Stimulated activated CD8-positive, alpha-beta memory T cell treated with anti-CD3 and anti-CD28 coated beads, Interleukin-15, amount 100 ng/mL, for 24 hours (primary cell): ENCODE data around the gene TBC1D9.

ENCODE experiments used
- DNase-seq: peaks from one replicate; pipeline ENCODE4 v3.0.0-alpha.2; 2020; ENCODE audit warnings: low read depth

Gene TBC1D9

DNA sequence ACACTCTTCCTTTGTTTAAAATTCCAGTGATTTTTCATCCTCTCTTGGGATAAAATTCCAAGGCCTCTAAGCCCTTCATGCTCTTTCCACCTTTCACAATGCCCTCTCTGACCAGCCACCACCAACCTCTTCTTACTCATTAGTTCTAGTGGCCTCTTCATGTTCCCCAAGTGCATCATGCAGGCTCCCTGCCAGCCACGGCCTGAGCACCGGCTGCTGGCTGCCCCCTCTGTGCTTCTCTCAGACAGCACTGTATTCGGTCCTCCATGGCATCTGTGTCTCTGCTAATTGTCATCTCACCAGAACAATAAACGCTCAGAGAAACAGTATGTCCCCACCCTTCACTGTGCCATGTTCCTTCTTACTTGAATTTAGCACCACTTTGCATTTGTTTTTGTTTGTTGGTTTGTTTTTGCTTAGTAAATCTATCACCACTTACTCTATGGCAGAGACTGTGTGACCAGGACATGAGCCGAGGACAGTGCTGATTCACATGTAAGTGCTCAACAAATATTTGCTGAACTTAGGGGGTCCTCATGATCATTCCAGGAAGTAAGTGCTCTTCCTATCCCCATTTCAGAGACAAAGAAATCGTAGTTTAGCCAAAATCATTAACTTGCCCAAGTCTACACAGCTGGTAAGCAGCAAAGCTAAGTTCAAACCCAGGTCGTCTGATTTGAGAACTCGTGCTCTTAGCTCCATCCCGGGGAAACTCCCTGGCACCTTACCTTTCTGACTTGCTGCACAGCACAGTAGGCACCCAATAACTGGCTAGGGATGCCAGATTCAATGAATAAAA is 110.4 kb downstream of the TBC1D9 start:
- no peak for DNase-seq

GRCh38 chr4:140645196-140645595 is 111.0 kb downstream of the TBC1D9 start:
- no peak for DNase-seq

GRCh38 chr4:140644470-140645185 is 111.6 kb downstream of the TBC1D9 start:
- DNase-seq, result no peak

- no peak for DNase-seq
These were observed 112.6 kb downstream of the TBC1D9 start for GRCh38 chr4:140643571-140644055.

GRCh38 chr4:140642674-140643437 is 113.3 kb downstream of the TBC1D9 start:
- DNase-seq, result no peak

DNA sequence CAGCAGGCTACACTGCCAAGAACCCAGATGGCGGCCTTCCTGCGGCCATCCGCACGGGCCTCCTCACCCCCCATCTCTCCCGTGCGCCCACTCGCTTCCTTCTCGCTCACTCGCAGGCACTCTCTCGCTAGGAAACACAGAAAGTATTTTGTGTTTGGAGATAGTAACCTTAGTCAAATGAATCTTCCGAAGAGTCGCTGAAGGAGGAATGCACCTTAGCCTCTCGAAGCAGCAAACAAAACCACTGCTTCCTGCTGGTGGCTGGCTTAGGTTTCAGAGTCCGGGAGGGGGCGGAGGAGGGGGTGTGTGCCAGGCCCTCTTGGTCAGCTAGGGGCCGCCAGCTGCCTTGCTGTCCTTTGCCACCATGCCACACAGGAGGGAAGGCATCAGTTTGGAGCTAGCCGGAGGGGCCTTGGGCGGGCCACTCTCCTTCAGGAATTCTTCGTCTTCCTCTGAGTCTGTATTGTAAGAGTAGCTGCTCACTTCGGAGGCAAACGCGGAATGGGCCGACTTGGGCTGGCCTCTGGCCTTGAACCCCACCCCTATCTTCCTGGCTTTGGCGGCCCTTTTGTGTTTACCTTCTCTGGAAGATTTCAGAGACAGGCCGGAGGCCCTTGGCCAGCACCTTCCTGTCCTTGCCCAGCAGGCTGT is 114.3 kb downstream of the TBC1D9 start:
- DNase-seq, result no peak

GRCh38 chr4:140641105-140641555 is 115.1 kb downstream of the TBC1D9 start:
- no peak for DNase-seq

DNA sequence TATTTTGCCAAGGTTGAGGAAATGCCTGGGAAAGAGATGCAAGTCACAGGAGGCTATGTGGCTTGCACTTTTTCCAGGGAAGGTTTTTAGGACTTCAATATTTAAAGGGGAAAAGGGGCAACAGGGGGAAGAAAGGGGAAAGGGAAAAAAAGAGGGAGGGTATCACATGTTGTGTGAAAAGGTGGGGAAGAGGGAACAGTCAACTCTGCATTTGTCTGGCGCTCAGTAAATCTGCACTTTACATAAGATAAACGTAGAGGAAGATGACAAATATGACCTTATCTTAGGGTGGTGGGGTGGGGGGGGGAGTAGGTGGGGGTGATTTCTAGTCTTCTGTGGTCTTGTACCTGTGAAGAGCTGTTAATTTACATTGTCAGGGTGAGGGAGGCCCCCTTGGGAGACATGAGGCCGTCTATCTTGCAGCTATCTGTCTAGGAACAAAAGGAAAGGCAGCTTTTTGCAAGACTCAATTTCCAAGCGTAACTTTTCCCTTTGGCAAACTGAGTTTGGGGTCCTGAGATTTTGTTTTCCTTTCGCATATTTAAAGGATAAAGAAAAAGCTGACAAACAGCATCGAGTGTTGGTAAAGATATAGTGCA is 115.9 kb downstream of the TBC1D9 start:
- DNase-seq, result no peak

- DNase-seq, result no peak
These were observed 117.1 kb downstream of the TBC1D9 start for GRCh38 chr4:140639066-140639465.

- no peak for DNase-seq
These were observed 118.3 kb downstream of the TBC1D9 start for GRCh38 chr4:140637836-140638235.

- no peak for DNase-seq
These were observed 120.6 kb downstream of the TBC1D9 start for GRCh38 chr4:140635606-140636005.

GRCh38 chr4:140633951-140634350 is 122.2 kb downstream of the TBC1D9 start:
- DNase-seq, result no peak

GRCh38 chr4:140633124-140633523 is 123.1 kb downstream of the TBC1D9 start:
- no peak for DNase-seq

- no peak for DNase-seq
These were observed 125.9 kb downstream of the TBC1D9 start for GRCh38 chr4:140630246-140630645.

DNA sequence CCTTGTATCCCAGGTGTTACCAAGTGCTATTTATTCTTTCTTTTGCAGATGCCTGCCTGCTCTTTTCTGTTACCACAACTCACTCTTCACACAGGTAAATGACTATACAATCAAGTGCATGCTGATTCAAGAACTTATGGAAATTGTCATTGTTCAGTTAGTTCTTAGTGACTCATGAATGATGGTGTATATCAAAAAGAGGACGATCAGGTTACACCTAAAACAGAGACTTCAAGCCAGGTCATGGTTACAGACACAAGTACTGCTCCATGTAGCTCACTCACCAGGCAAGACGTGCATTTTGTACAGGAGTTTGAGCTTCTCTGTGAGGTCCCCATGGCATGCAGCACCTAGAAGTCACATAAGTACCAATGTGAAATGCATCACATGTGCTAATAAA is 128.2 kb downstream of the TBC1D9 start:
- no peak for DNase-seq

DNA sequence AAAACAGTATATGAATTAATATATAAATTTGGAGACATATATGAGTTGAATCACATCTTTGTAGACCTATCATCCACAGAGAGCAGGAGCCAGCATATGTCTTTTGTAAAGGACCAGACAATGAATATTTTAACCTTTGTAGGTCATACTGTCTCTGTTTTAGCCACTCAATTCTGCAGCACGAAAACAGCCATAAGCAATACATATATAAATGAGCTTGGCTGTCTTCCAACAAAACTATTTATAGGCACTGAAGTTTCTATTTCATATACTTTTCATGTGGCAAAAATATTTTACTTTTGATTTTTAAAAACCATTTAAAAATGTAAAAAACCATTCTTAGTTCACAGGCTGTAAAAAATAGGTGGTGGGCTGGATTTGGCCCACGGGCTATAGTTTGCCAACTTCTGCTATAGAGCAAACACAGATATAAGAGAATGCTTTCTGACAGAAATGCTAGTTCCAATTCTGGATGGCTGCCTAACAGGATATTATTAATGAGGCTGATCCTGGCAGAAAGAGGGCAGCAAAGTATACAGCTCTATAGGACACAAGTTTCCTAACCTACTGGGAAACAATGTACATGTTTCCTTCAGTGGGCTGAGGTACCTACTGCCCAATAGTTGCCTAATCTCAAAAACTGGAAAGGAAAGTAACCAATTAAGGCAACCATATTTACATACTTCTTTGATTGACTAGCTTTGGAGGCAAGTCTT is 129.4 kb downstream of the TBC1D9 start:
- DNase-seq, result no peak

- no peak for DNase-seq
These were observed 133.7 kb downstream of the TBC1D9 start for GRCh38 chr4:140622333-140622958.

DNA sequence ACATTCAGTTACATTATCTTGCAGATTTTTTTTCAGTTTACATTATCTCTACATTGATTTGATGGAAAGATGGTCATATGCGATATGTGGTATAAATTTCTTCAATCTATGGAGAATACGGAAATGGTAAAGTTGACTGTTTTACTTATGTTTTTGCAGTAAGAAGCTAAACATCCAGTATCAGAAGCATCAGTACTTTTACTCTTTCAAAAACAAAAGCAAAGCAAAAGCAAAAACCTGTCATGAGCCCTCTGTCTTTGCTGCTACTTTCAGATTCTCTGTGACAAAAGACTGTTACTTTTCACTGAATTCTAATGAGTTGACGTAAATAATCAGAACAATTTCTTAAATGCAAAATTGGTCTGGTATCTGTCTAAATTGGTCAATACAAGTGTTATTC is 135.0 kb downstream of the TBC1D9 start:
- no peak for DNase-seq

GRCh38 chr4:140617499-140618248 is 138.5 kb downstream of the TBC1D9 start:
- DNase-seq, result no peak

DNA sequence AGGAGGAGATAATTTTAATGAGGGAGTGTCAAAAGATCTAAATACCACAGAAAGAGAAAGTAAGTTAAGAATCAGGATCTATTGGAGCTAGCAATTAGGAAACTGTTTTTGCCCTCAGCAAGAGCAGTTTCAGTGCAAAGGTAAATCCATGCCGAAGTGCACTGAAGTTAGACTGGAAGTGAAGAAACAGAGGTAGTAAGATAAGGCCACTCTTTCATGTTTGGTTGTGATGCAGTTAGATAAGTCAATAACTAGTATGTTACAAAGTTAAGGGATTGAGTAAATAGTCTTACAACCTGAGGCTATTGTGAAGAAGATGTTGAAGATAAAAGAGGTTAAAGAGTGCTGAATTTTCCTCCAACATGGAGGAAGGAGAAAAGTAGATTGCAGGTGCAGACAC is 140.7 kb downstream of the TBC1D9 start:
- DNase-seq, result no peak
